Measurements from ENCODE around the gene CRYBA4.
A peak's percentile ranks its signal among the peaks of the same experiment; 100 is the strongest.

CRYBA4 gene

GRCh38 chr22:26660961-26661578 is 39.3 kb downstream of the CRYBA4 start:
- DNase-seq (ENCODE audit: low read depth, low spot score) = no peak

- no peak for DNase-seq (ENCODE audit: low read depth, low spot score)
These were observed 40.4 kb downstream of the CRYBA4 start for GRCh38 chr22:26662160-26662559.

DNA sequence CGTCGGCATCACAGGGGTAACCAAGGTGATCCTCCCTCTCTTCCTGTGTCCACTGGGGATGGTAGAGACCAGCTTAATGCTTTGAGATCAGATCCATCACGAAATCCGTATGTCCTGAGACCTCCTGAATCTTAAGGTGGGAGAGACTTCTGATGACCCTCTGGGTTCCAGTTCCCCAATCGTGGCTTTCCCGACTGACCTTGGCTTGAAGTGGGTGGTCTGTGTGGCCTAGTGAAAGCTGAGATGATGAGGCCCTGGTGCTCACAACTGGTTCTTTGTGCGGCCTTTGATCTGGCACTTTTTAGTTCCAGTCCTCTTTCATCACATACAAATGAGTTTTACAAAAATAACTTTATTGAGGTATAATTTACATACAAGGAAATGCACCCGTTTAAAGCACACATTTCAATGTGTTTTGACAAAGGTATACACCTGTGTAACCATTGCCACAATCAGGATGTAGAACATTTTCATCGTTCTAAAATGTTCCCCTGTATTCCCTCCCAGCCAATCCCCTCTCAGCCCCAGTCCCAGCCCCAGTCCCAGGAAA is 41.7 kb downstream of the CRYBA4 start:
- no peak for DNase-seq (ENCODE audit: low read depth, low spot score)

DNA sequence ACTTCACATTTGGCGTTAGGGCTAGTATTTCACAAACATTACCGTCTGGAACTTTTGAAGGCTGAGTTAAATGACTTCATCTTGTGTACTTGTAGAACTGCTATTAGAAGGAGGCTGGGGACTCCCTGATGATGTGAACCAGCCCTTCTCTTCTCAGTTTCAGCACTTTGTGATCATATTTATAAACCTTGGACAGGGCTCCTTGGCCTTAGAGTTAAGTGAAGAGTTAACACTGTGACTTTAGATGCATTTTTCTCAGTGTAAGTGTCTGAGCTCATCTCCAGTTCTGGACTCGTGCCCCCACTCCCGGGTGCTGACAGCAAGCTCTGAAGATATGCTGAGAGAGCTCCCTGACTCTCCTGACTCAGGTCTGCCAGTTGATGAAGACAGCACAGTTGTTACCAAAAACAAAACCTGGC is 44.1 kb downstream of the CRYBA4 start:
- no peak for DNase-seq (ENCODE audit: low read depth, low spot score)

GRCh38 chr22:26667140-26667539 is 45.4 kb downstream of the CRYBA4 start:
- DNase-seq (ENCODE audit: low read depth, low spot score) = no peak

- DNase-seq (ENCODE audit: low read depth, low spot score) = no peak
These were observed 47.3 kb downstream of the CRYBA4 start for GRCh38 chr22:26669060-26669481.

- no peak for DNase-seq (ENCODE audit: low read depth, low spot score)
These were observed 48.7 kb downstream of the CRYBA4 start for GRCh38 chr22:26670459-26670858.

DNA sequence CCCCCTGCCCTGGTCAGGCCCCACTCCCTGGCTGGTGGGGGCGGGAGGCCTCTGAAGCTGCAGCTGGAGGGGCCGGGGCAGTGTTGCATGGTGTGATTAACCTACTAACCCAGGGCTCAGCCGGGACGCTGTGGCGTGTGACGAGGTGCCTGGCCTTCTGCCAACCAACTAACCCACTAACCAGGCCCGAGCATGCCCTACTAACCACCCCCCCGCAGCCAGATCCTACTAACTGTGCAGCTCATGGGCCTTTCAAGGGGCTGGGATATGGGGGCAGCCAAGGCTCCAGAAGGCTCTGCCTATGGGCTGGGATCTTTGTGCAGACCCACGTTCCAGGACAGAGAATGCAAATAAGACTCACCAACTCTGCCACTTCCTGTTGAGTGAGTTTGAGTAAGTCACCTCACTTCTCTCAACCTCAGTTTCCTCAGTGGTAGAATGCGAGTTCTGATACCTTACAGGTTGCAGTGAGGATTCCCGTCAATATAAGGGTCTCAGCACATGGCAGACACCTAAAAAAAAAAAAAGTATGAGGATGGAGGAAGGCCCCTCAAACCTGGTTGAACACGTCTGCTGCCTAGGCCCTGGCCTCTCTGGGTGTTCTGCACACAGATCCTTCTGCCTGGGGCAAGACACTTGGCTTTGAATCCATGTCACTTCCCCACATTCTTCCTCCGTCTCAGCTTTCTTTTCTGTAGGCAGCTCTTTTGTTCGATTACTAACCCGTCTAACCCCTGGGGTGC is 49.7 kb downstream of the CRYBA4 start:
- DNase-seq (ENCODE audit: low read depth, low spot score) = no peak

- DNase-seq (ENCODE audit: low read depth, low spot score) = no peak
These were observed 50.3 kb downstream of the CRYBA4 start for GRCh38 chr22:26672060-26672471.

DNA sequence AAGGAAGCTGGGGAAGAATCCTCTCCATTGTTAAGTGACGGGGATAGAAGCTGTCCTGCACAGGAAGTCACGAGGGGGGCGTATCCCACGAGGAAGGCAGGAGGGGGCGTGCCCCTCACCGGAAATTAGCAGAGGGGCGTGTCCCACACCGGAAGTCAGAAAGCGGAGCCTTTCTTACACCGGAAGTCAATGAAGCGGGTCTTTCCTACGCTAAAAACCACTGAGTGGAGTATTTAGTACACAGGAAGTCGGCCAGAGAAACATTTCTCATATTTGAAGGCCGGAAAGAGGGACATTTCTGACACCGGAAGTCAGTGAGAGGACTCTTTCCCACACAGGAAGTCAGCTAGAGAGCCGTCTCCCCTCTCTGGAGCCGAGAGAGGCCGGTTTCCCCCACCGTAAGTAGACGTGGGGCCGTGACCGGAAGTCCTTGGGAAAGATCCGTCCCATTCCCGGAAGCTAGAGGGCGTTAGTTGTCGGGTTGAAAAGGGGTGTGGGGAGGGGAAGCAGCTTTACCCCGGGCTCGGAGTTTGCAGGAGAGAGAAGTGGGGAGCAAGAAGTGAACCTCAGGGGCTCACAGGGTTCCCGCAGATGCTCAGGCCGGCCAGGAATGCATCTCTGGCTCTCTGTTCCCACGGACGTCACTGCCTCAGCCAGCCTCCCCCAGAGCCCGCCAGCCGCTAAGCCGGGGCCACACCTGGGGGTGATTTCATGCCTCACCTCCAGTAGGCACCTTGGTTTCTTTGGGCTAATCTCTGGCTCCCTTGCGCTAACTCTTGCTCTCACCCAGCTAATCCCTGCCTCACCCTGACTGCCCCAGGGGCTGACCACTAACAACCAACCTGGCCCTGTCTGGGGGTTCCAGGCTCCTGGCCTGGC is 51.1 kb downstream of the CRYBA4 start:
- peak; percentile 78 for DNase-seq (ENCODE audit: low read depth, low spot score)

DNA sequence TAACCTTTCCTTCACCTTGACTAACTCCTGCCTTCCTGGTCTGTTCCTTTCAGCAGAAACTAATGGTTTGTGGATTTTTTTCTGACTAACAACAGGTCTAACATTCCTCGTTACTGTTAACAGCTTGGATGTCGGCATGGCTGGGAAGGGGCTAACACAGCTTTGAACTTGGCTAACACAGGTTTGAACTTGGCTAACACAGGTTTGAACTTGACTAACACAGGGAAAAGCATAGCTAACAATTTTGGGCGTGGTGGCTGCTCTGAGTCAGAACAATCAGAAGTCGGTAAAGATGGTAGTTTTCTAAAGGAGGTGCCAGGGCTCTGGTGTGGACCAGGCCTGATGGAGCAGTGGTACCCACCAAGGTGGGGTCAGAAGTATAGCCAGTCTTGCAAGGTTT is 51.7 kb downstream of the CRYBA4 start:
- DNase-seq (ENCODE audit: low read depth, low spot score) = no peak

DNA sequence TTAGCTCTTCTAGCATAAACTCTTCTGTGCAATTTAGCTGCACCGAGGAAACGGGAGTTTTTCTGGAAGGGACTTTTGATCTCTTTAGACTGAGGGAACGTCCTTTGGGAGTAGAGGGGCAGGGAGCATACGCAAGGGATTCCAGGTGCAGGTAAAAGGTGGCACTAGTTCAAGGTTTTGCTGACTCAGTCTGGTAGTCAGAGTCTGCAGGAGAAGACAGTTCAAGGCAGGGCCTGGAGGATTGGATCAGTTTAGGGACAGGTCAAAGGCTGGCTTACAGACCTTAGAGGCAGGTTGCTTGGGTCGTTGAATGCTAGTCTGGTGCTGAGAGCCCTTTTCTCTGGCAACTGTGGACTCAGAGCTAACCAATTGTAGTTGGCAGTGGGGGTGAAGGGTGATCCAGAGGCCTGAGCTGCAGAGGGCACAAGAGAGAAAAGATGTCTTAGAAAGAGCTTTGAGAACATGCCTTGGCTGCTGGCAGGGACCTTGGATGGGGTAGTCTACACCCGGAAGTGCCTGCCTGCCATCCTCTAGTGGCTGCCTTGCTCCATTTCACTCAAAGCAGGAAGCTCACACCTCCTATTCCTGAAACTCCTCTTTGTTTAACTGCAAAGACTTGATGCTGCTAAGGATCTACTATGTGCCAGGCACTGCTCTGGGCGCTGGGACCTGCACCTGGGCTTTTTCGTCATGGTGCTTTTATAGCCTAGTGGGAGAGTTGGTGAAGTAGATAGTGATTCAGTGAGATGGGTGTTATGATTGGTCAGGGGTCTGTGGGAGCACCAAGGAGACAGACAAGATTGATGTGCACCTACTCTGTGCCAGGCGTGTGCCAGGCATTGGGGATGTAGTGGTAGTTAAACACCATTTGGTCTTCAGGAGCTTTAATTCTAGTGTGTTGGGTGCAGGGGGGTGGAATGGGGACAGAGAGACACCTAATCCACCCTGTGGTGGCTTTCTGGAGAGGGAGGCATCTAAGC is 52.7 kb downstream of the CRYBA4 start:
- no peak for DNase-seq (ENCODE audit: low read depth, low spot score)

DNA sequence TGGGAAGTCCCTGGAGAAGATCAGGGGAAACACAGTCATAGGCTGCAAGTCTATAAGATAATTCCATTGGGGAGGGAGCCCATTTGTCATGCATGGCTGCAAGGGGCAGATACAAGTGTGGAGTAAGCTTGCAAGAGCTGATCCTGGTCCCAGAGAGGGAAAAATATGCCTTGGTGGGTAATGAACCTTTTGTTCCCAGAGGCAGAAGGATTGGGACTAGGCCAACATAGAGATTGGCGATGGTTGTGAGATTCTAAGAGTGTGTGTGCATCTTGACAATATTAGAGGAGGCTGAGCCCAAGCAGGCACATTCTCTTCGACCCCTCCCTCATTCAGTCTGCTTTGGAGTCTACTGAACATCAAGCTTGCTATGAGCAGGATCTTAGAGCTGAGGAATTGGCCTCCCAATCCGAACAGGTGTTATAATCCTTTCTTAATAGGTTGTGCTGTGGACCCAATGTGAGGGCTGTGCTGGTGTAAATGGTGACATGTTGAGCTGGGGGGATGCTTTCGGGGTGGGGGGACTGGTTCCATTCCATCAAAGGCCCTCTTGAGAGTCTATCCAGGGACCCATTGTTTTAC is 54.0 kb downstream of the CRYBA4 start:
- no peak for DNase-seq (ENCODE audit: low read depth, low spot score)

DNA sequence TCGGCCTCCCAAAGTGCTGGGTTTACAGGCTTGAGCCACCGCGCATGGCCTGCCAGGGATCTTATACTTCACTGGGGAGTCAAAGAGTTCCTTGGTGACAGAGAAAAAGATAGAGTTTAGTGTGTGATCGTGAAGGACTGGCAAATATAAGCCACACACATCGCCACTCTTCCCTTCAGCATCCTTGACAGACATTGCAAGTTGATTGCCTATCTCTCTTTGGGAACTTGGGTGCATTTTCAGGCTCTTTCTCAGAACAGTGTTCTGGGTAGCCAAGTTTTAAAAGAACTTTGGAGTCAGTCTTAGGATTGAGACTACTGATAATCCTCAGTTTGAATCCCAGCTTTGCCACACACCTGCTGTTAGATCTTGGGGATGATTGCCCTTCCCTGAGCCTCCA is 55.5 kb downstream of the CRYBA4 start:
- no peak for DNase-seq (ENCODE audit: low read depth, low spot score)

DNA sequence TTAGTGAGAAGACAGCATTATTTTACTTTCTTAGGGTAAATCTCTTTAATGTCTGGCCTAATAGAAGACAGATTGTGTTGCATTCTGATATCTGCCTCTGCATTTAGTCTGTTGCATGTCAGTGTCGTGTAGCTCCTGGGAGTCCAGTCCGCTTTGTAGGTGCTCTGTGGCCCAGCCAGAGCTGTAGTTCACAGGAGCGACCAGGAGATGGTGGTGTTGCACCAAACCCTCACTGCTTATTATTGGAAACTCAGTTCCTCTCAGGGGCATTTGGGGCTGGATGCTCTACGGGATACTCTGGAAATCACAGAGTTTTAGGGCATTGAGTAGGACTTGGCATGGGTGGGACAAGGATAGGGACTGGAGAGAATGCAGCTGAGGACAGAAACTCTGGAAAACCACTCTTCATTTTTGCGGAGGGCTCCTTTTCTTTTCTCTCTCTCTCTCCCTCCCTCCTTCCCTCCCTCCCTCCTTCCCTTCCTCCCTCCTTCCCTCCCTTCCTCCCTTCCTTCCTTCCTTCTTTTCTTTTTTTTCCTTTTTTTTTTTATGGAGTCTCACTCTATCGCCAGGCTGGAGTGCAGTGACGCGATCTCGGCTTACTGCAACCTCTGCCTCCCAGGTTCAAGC is 57.4 kb downstream of the CRYBA4 start:
- DNase-seq (ENCODE audit: low read depth, low spot score) = no peak
